ENCODE results near the gene ABHD8.

DNA sequence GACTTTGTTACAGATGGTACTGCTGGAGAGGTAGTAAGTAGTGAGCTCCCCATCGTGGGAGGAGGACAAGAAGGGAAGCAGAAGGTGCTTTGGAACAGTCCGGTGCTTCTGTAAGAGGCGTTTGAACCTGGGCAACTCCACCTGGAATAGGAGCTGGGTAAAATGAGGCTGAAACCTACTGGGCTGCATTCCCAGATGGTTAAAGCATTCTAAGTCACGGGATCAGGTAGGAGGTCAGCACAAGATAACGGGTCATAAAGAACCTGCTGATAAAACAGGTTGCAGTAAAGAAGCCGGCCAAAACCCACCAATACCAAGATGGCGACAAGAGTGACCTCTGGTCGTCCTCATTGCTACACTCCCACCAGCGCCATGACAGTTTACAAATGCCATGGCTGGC lies 16.5 kb downstream of the ABHD8 start:
- TF ChIP-seq POLR2AphosphoS5 (IDR thresholded peaks at IDR 0.05; ENCODE audit: low read depth) (no peak), EZH2 (IDR thresholded peaks at IDR 0.05; ENCODE audit: low read depth, unreplicated experiment) (no peak), CREB1 (CRISPR knock-in tag; IDR thresholded peaks at IDR 0.05; ENCODE audit: low read depth) (no peak)
- TF ChIP-seq, protein P1, sequence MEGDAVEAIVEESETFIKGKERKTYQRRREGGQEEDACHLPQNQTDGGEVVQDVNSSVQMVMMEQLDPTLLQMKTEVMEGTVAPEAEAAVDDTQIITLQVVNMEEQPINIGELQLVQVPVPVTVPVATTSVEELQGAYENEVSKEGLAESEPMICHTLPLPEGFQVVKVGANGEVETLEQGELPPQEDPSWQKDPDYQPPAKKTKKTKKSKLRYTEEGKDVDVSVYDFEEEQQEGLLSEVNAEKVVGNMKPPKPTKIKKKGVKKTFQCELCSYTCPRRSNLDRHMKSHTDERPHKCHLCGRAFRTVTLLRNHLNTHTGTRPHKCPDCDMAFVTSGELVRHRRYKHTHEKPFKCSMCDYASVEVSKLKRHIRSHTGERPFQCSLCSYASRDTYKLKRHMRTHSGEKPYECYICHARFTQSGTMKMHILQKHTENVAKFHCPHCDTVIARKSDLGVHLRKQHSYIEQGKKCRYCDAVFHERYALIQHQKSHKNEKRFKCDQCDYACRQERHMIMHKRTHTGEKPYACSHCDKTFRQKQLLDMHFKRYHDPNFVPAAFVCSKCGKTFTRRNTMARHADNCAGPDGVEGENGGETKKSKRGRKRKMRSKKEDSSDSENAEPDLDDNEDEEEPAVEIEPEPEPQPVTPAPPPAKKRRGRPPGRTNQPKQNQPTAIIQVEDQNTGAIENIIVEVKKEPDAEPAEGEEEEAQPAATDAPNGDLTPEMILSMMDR (conservative IDR thresholded peaks at IDR 0.05; ENCODE audit: low read depth in 2 of 2) = no peak
